GM19463 (cell line): Measurements from ENCODE around the gene ASB13.
A peak's percentile ranks its signal among the peaks of the same experiment; 100 is the strongest.

ENCODE experiments used
- ATAC-seq: cut with Tn5 transposase; IDR thresholded peaks from one replicate; pipeline ENCODE4 v1.9.1; 2021; ENCODE audit warnings: mild to moderate bottlenecking, moderate library complexity; ENCODE audit not compliant: unreplicated experiment

The ASB13 gene

GRCh38 chr10:5666008-5666840, at the start of gene ASB13:
TSS of gene ASB13 (minus strand) at chr10:5666595. CDS start at chr10:5666551, 44 bp downstream.
- ATAC-seq, result peak; percentile 83

- ATAC-seq, result no peak
These were observed 45.2 kb upstream of the ASB13 start for GRCh38 chr10:5711642-5712041.

DNA sequence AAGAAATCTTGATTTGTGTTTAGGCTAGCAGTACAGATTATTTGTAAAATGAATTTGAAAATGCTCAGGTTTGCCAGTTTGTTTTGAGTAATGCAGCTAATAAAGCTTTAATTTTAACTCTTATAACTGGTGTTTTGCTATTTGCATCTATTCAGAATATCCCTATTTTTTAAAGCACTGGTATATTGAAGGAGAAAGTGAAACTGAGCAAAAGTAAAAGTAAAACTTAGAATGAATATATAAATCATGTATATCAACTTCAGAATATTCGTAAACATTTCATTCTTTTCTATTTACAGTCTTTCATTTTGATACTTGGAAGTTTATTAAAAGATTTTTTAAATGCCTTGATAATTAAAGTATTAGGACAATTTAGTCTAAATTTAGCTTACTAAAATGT, 44.5 kb upstream of the ASB13 start:
- no peak for ATAC-seq

DNA sequence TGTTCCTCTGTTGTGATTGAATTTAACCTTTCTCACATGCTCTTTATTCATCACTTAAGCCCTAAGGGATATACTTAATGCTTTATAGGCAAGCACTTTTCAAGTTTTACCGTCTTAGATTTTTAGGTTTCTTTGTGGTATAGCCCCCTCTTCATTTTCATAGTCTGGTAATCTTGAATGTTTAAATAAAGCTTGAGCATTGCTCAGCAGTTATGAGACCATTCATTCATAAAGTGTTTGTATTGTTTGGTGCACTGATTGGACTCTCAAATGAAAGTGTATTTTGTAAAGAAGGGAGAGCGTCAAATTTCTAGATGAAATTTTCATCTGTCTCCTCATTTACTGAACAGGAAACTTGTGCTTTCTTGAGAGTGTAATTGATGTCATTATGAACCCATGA, 43.5 kb upstream of the ASB13 start:
- ATAC-seq, result no peak

GRCh38 chr10:5708356-5708755, 42.0 kb upstream of the ASB13 start:
- no peak for ATAC-seq

DNA sequence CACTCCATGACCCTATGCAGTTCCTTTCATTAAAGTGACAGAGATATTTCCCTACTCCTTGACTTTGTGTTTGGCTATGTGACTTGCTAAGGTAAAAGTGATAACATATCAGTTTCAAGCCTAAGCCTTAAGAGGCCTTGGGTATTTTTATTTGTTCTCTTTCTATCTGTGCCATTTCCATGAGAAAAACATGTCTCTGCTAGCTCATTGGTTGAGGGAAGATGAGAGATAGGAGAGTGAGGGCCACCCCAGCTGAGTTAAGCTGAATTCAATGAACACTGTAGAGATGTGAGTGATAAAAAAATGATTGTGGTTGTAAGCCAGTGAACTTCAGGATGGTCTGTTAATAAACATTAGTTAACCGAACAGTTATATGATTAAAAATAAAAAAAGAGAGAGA, 31.7 kb upstream of the ASB13 start:
- no peak for ATAC-seq

DNA sequence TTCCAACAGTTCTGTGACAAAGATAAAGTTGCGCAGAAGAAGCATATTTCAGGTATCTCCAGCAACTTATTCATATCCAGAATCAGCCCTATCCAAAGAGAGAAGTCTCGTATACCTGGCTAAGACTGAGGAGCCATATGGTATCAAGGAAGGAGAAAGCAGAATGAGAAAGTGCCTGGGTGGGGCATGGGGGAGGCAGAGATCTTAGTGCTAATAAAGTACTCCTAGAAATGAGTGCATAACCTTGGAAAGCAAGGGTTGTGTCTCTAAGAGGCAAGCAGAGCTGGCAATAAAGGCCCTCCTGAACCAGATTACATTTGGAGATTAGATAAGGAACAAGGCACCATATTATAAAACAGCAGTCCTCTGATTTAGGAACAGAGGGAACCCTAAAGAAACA, 30.9 kb upstream of the ASB13 start:
- ATAC-seq, result no peak

- no peak for ATAC-seq
These were observed 28.2 kb upstream of the ASB13 start for GRCh38 chr10:5694573-5694972.

GRCh38 chr10:5692461-5693358, 26.3 kb upstream of the ASB13 start:
- ATAC-seq, result peak; percentile 86

GRCh38 chr10:5691786-5692185, 25.4 kb upstream of the ASB13 start:
- no peak for ATAC-seq

DNA sequence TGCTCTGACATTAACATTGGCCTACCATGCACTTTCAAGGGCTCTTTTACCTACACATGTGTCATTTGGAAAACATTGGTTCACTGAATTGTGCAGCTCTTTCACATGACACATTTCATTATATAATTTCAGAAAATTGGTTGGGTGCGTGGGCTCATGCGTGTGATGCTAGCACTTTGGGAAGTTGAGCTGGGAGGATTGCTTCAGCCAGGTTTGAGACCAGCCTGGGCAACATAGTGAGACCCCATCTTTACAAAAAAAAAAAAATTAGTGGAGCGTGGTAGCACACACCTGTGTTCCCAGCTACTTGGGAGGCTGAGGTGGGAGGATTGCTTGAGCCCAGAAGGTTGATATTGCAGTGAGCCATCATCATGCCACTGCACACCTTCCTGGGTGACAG, 22.2 kb upstream of the ASB13 start:
- ATAC-seq, result no peak

- no peak for ATAC-seq
These were observed 19.4 kb upstream of the ASB13 start for GRCh38 chr10:5685764-5686240.

DNA sequence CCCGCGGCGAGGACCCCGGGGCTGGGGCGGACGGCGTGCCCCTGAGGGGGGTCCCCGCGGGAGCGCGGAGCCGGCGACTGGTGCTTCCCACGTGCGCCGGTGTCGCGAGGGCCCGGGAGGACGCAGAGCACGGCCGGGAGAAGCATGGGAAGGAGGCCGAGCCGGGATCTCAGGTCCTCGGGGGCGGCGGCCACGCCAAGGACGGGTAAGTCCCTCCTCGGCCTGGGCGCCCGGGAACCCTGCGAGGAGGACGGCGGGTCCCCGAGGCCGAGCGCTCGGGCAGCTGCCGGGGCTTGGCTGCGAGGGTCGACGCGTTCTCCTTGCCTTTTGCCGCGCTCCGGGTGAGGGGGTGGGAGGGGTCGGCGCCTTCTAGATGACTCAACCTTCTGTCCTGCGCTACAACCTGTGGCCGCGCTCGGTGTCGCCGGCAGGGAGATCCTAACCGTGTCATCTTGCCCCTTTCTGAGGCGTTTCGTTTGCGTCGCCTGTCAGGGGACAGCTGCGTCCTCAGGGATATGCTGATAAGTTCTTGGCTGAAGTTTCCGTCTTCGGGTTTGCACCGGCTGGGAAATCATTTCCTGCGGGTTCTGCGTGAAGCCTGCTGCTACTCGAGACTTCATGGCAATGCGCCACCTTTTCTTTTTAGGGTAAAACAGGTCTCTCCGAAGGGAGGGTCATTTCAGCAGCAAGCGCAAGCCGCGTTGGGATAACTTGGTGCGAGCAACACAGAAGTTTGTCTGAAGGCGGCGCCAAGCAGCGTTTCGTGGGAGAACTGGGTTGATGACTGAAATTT, 18.8 kb upstream of the ASB13 start:
- peak; percentile 43 for ATAC-seq

GRCh38 chr10:5684318-5684970, 18.0 kb upstream of the ASB13 start, which contains the start of gene TASOR2:
TSS of gene TASOR2 (plus strand) at chr10:5684838. CDS start at chr10:5720643, 35,805 bp downstream.
- peak; percentile 69 for ATAC-seq

- ATAC-seq, result no peak
These were observed 16.7 kb upstream of the ASB13 start for GRCh38 chr10:5683065-5683464.

- no peak for ATAC-seq
These were observed 15.5 kb upstream of the ASB13 start for GRCh38 chr10:5681930-5682329.

DNA sequence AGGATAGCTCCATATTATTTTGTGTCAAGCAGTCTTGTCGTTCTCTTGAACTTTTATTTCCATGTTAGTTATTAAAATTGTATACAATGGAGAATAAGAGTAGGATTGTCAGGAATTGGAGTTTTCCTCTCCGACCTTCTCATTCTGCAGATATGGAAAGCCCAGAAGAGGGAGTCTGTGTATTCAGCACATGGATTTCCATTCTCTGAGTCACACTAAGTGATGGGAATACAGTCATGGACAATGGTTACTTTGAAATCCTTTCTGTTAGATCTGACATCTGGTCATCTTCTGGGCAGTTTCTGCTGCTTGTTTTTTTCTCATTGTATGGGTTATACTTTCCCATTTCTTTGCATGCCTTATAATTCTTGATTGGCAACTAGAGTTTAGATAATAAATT, 13.2 kb upstream of the ASB13 start:
- ATAC-seq, result no peak

GRCh38 chr10:5679037-5679435, 12.6 kb upstream of the ASB13 start:
- no peak for ATAC-seq

GRCh38 chr10:5678397-5679036, 12.1 kb upstream of the ASB13 start:
- ATAC-seq, result no peak
